Measurements from ENCODE around the gene SLC1A3.

DNA sequence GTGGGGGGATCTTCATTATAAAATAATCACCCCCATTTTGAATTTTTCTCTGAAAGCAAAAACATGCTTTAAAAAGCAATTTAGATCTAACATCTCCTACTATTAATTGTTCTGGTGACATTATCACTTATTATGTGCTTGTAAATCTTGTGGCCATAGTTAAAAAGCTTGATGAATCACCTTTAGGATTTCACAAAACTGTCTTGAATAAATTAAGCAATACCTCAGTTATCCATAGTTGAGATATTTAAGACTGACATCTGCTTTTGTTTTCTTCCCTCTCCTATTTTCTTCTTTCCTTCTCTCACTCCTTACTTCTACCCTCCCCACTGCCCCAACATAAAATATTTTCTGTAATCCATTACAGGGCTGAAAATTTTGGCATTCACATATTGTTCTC, 84.8 kb downstream of the SLC1A3 start:
- TF ChIP-seq ZNF274 (IDR thresholded peaks at IDR 0.05; ENCODE audit: low read depth, low read length) (no peak), YY1 (IDR thresholded peaks at IDR 0.05; ENCODE audit: insufficient read depth, insufficient read length) (no peak), SUZ12 (IDR thresholded peaks at IDR 0.05; ENCODE audit: extremely low read depth, insufficient read depth, insufficient read length) (no peak)
